Chondrocyte (in vitro differentiated cells): ENCODE measurements around the gene NOX3. TPM values are rescaled to one million over a fixed set of nuclear protein-coding genes. Genes with fewer than 3 reads are reported as not detected.

Experiments used
- DNase-seq: peaks from one replicate; pipeline ENCODE4 v3.0.0; 2021; ENCODE audit warnings: mixed read lengths, low spot score
- H3K27ac Mint-ChIP-seq: one replicate; pipeline ENCODE4 v1.8.0; 2021; ENCODE audit warnings: mild to moderate bottlenecking, moderate library complexity, mixed read lengths; ENCODE audit not compliant: unreplicated experiment
- H3K27me3 Mint-ChIP-seq: 2 replicates; pipeline ENCODE4 v1.8.0; 2021; ENCODE audit warnings: low read depth, mixed read lengths
- H3K36me3 Mint-ChIP-seq: 2 replicates; pipeline ENCODE4 v1.8.0; 2021; ENCODE audit warnings: low read depth, mixed read lengths
- H3K4me1 Mint-ChIP-seq: 2 replicates; pipeline ENCODE4 v1.8.0; 2021; ENCODE audit warnings: low read depth, mild to moderate bottlenecking, mixed read lengths
- H3K4me3 Mint-ChIP-seq: one replicate; pipeline ENCODE4 v1.8.0; 2021; ENCODE audit warnings: mild to moderate bottlenecking, moderate library complexity, mixed read lengths; ENCODE audit not compliant: unreplicated experiment
- H3K9me3 Mint-ChIP-seq: 2 replicates; pipeline ENCODE4 v1.8.0; 2021; ENCODE audit warnings: low read depth, mixed read lengths
- total RNA-seq: library from RNA; stranded (reverse); gene quantifications from 3 replicates; pipeline ENCODE4 v1.2.1, GENCODE V29; 2021
- TF ChIP-seq, protein P1 (sequence below): fragments of 200-600 bp; sonication (generic); IDR thresholded peaks from 2 replicates; pipeline ENCODE4 v1.5.0; 2021; ENCODE audit warnings: antibody characterized with exemption, mild to moderate bottlenecking, moderate library complexity

Gene NOX3
- total RNA-seq, 1 donor from 2014 or later: not detected

DNA sequence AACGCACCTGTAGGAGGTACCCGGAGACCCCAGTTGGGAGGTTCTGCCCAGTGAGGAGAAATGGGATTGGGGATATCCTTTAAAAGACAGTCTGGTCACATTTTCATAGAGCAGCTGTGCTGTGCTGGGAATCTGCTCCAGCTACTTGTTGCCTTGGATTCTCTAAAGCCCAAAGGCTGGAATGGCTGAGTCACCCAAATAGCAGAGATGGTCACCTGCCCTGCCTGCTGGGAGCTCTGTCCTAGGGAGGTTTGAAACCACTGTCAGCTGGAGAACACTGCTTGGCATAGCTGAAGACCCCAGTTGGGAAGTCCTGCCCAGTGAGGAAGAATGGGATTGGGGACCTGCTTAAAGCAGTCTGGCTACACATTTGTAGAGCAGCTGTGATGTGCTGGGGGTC, 106.5 kb downstream of the NOX3 start:
- no peak overlapping the region for H3K4me3 Mint-ChIP-seq
- no peaks in the 10 kb centered on the region for H3K27me3 Mint-ChIP-seq
- H3K27ac Mint-ChIP-seq: no peak overlapping the region
- no peaks in the 10 kb centered on the region for H3K4me1 Mint-ChIP-seq
- H3K9me3 Mint-ChIP-seq: peaks cover 31% of the 10 kb centered on the region
- H3K36me3 Mint-ChIP-seq: peaks cover 13% of the 10 kb centered on the region
- no peak for DNase-seq
- TF ChIP-seq, protein P1, sequence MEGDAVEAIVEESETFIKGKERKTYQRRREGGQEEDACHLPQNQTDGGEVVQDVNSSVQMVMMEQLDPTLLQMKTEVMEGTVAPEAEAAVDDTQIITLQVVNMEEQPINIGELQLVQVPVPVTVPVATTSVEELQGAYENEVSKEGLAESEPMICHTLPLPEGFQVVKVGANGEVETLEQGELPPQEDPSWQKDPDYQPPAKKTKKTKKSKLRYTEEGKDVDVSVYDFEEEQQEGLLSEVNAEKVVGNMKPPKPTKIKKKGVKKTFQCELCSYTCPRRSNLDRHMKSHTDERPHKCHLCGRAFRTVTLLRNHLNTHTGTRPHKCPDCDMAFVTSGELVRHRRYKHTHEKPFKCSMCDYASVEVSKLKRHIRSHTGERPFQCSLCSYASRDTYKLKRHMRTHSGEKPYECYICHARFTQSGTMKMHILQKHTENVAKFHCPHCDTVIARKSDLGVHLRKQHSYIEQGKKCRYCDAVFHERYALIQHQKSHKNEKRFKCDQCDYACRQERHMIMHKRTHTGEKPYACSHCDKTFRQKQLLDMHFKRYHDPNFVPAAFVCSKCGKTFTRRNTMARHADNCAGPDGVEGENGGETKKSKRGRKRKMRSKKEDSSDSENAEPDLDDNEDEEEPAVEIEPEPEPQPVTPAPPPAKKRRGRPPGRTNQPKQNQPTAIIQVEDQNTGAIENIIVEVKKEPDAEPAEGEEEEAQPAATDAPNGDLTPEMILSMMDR: no peak

DNA sequence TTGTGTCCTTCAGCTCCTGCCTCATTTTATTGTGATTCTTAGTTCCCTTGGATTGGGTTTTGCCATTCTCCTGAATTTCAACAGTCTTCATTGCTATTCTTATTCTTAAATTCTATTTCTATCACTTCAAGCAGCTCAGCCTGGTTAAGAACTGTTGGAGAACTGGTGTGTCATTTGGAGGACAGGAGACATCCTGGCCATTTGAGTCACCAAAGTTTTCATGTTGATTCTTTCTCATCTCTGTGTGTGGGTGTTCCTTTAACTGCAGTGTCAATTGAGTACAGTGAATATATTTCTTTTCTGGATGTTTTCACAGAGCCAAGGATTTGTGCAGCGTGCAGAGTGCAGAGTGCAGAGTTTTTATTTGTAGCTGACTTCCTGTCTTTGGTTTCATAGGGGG, 107.8 kb downstream of the NOX3 start:
- Mint-ChIP-seq H3K4me1 (no peaks in the 10 kb centered on the region), H3K9me3 (peaks cover 30% of the 10 kb centered on the region), H3K36me3 (peaks cover 13% of the 10 kb centered on the region), H3K27me3 (no peaks in the 10 kb centered on the region), H3K27ac (no peak overlapping the region), H3K4me3 (no peak overlapping the region)
- DNase-seq: no peak
- TF ChIP-seq, protein P1: no peak

- H3K27ac Mint-ChIP-seq: no peak overlapping the region
- no peak overlapping the region for H3K4me3 Mint-ChIP-seq
- no peaks in the 10 kb centered on the region for H3K27me3 Mint-ChIP-seq
- TF ChIP-seq, protein P1: no peak
- DNase-seq: no peak
- H3K4me1 Mint-ChIP-seq: no peaks in the 10 kb centered on the region
- peaks cover 13% of the 10 kb centered on the region for H3K36me3 Mint-ChIP-seq
- peaks cover 30% of the 10 kb centered on the region for H3K9me3 Mint-ChIP-seq
Measured at GRCh38 chr6:155346957-155347356, 108.7 kb downstream of the NOX3 start.

Other genes starting within 250 kb of the NOX3 start
- not detected in 3 replicates for gene CLDN20, start 191.8 kb downstream of the NOX3 start, total RNA-seq
- gene TFB1M, start 141.4 kb downstream of the NOX3 start, total RNA-seq: 15.3 to 16.8 TPM (median 16.8 TPM) in 3 replicates